H9 (cell line): ENCODE results near the gene SH2B2. TPM values are rescaled to one million over a fixed set of nuclear protein-coding genes. Genes with fewer than 3 reads are reported as not detected.

Source experiments
- DNase-seq: peaks from one replicate; pipeline ENCODE4 v3.0.0-alpha.2; 2017
- H2AFZ ChIP-seq: one replicate; pipeline ENCODE4 v1.6.1; 2013; ENCODE audit warnings: mild to moderate bottlenecking, low read length, control low read depth, moderate library complexity
- H2AK5ac ChIP-seq: 2 replicates; pipeline ENCODE4 v1.6.1; 2013; ENCODE audit warnings: low read length, control low read depth, mixed read lengths; ENCODE audit not compliant: insufficient read length
- H2BK120ac ChIP-seq: one replicate; pipeline ENCODE4 v1.6.1; 2013; ENCODE audit warnings: low read depth, mild to moderate bottlenecking, low read length, control low read depth, inconsistent platforms; ENCODE audit not compliant: poor library complexity, severe bottlenecking
- H2BK12ac ChIP-seq: 2 replicates; pipeline ENCODE4 v1.6.1; 2013; ENCODE audit warnings: low read length, control low read depth, mixed read lengths, low read depth; ENCODE audit not compliant: insufficient read length
- H2BK15ac ChIP-seq: 2 replicates; pipeline ENCODE4 v1.6.1; 2013; ENCODE audit warnings: low read depth, low read length, control low read depth
- H2BK20ac ChIP-seq: one replicate; pipeline ENCODE4 v1.6.1; 2013; ENCODE audit warnings: low read depth, mild to moderate bottlenecking, low read length, control low read depth, inconsistent platforms; ENCODE audit not compliant: poor library complexity, severe bottlenecking
- H2BK5ac ChIP-seq: 2 replicates; pipeline ENCODE4 v1.6.1; 2013; ENCODE audit warnings: low read length, control low read depth, mixed read lengths; ENCODE audit not compliant: insufficient read length
- H3K14ac ChIP-seq: 2 replicates; pipeline ENCODE4 v1.6.1; 2013; ENCODE audit warnings: low read length, control low read depth; ENCODE audit not compliant: insufficient read depth
- H3K18ac ChIP-seq: 2 replicates; pipeline ENCODE4 v1.6.1; 2013; ENCODE audit warnings: low read depth, mild to moderate bottlenecking, mixed read lengths, low read length, control low read depth; ENCODE audit not compliant: insufficient read length
- H3K23ac ChIP-seq: 2 replicates; pipeline ENCODE4 v1.6.1; 2013; ENCODE audit warnings: low read length, control low read depth, mixed read lengths, low read depth; ENCODE audit not compliant: insufficient read length
- H3K23me2 ChIP-seq: 2 replicates; pipeline ENCODE4 v1.6.1; 2013; ENCODE audit warnings: low read depth, mild to moderate bottlenecking, mixed read lengths, low read length, control low read depth; ENCODE audit not compliant: insufficient read length, poor library complexity, severe bottlenecking
- H3K27ac ChIP-seq: 2 replicates; pipeline ENCODE4 v1.5.1; 2013; ENCODE audit warnings: low read length, control low read depth, mixed read lengths, low read depth; ENCODE audit not compliant: insufficient read length
- H3K27me3 ChIP-seq: 2 replicates; pipeline ENCODE4 v1.6.1; 2013; ENCODE audit warnings: low read length, control low read depth, inconsistent platforms; ENCODE audit not compliant: insufficient read depth
- H3K4ac ChIP-seq: 2 replicates; pipeline ENCODE4 v1.6.1; 2013; ENCODE audit warnings: low read depth, mild to moderate bottlenecking, control low read depth, inconsistent platforms, low read length, moderate library complexity
- H3K4me1 ChIP-seq: 2 replicates; pipeline ENCODE4 v1.6.1; 2013; ENCODE audit warnings: low read length, control low read depth, inconsistent platforms; ENCODE audit not compliant: insufficient read depth
- H3K4me2 ChIP-seq: 2 replicates; pipeline ENCODE4 v1.6.1; 2013; ENCODE audit warnings: low read length, control low read depth, mixed read lengths; ENCODE audit not compliant: insufficient read length, insufficient read depth
- H3K56ac ChIP-seq: 2 replicates; pipeline ENCODE4 v1.6.1; 2013; ENCODE audit warnings: low read depth, mild to moderate bottlenecking, mixed read lengths, low read length, control low read depth; ENCODE audit not compliant: insufficient read length
- H3K79me1 ChIP-seq: 2 replicates; pipeline ENCODE4 v1.6.1; 2013; ENCODE audit warnings: low read depth, mild to moderate bottlenecking, moderate library complexity, low read length, control low read depth, inconsistent platforms; ENCODE audit not compliant: insufficient read depth, poor library complexity, severe bottlenecking
- H3K79me2 ChIP-seq: 2 replicates; pipeline ENCODE4 v1.6.1; 2013; ENCODE audit warnings: low read length, control low read depth, inconsistent platforms; ENCODE audit not compliant: insufficient read depth
- H3K9ac ChIP-seq: 2 replicates; pipeline ENCODE4 v1.6.1; 2013; ENCODE audit warnings: low read length, control low read depth, mixed read lengths; ENCODE audit not compliant: insufficient read length; ENCODE audit errors: extremely low read depth
- H3K9me3 ChIP-seq: one replicate; pipeline ENCODE4 v1.6.1; 2013; ENCODE audit warnings: low read depth, low read length, inconsistent platforms; ENCODE audit not compliant: control insufficient read depth
- H3T11ph ChIP-seq: one replicate; pipeline ENCODE4 v1.6.1; 2013; ENCODE audit warnings: mild to moderate bottlenecking, low read length, control low read depth, inconsistent platforms
- H4K20me1 ChIP-seq: one replicate; pipeline ENCODE4 v1.6.1; 2013; ENCODE audit not compliant: control insufficient read depth, insufficient read length, insufficient read depth
- H4K5ac ChIP-seq: 2 replicates; pipeline ENCODE4 v1.6.1; 2013; ENCODE audit warnings: low read depth, mild to moderate bottlenecking, mixed read lengths, low read length, control low read depth; ENCODE audit not compliant: insufficient read length
- H4K8ac ChIP-seq: replicated peaks from 2 replicates; pipeline ENCODE4 v1.6.1; 2013; ENCODE audit warnings: low read length, control low read depth, mixed read lengths, low read depth; ENCODE audit not compliant: insufficient read length
- H4K91ac ChIP-seq: 2 replicates; pipeline ENCODE4 v1.6.1; 2013; ENCODE audit warnings: low read depth, mild to moderate bottlenecking, moderate library complexity, mixed read lengths, low read length, control low read depth; ENCODE audit not compliant: insufficient read length
- H3K27ac Mint-ChIP-seq, 3 experiments: 2 replicates in 2 of 3; 3 replicates in 1 of 3; pipeline ENCODE4 v1.8.0; 2020 to 2021; ENCODE audit warnings: mixed read lengths in 3 of 3, mild to moderate bottlenecking in 1 of 3, moderate library complexity in 1 of 3
- H3K27me3 Mint-ChIP-seq: 2 replicates; pipeline ENCODE4 v1.8.0; 2021; ENCODE audit warnings: low read depth, mild to moderate bottlenecking, moderate library complexity, mixed read lengths
- H3K36me3 Mint-ChIP-seq, 3 experiments: 2 replicates in 2 of 3; 3 replicates in 1 of 3; pipeline ENCODE4 v1.8.0; 2020 to 2021; ENCODE audit warnings: low read depth in 3 of 3, mixed read lengths in 3 of 3; ENCODE audit not compliant: insufficient read depth in 1 of 3
- H3K4me1 Mint-ChIP-seq, 2 experiments: 2 replicates each; pipeline ENCODE4 v1.8.0; 2020; ENCODE audit warnings: mixed read lengths in 2 of 2
- H3K4me3 Mint-ChIP-seq, 2 experiments: 2 replicates in 1 of 2; 3 replicates in 1 of 2; pipeline ENCODE4 v1.8.0; 2020 to 2021; ENCODE audit warnings: mild to moderate bottlenecking in 2 of 2, mixed read lengths in 2 of 2, moderate library complexity in 1 of 2
- H3K9me3 Mint-ChIP-seq, 2 experiments: 2 replicates in 1 of 2; 3 replicates in 1 of 2; pipeline ENCODE4 v1.8.0; 2020; ENCODE audit warnings: mild to moderate bottlenecking in 2 of 2, mixed read lengths in 2 of 2, moderate library complexity in 1 of 2
- WGBS: extraction: QIAGEN DNeasy Blood & Tissue Kit; methylation state at CpG from one replicate; pipeline ENCODE4 v1.1.7; 2013; ENCODE audit warnings: missing lambda C conversion rate, low lambda C conversion rate, mixed read lengths; ENCODE audit not compliant: insufficient read length; ENCODE audit errors: extremely low coverage; 5-methylcytosine and 5-hydroxymethylcytosine counted together
- total RNA-seq: library from RNA; stranded (reverse); gene quantifications from 2 replicates; pipeline ENCODE4 v1.2.1, GENCODE V29; 2021
- TF ChIP-seq, protein P1 (sequence below): fragments of 200-600 bp; sonication (generic); conservative IDR thresholded peaks from 3 replicates; pipeline ENCODE4 v1.8.0; 2021; ENCODE audit warnings: antibody characterized with exemption, mild to moderate bottlenecking

The SH2B2 gene
- total RNA-seq, 1 experiment from 2014 or later = 10.4 TPM

DNA sequence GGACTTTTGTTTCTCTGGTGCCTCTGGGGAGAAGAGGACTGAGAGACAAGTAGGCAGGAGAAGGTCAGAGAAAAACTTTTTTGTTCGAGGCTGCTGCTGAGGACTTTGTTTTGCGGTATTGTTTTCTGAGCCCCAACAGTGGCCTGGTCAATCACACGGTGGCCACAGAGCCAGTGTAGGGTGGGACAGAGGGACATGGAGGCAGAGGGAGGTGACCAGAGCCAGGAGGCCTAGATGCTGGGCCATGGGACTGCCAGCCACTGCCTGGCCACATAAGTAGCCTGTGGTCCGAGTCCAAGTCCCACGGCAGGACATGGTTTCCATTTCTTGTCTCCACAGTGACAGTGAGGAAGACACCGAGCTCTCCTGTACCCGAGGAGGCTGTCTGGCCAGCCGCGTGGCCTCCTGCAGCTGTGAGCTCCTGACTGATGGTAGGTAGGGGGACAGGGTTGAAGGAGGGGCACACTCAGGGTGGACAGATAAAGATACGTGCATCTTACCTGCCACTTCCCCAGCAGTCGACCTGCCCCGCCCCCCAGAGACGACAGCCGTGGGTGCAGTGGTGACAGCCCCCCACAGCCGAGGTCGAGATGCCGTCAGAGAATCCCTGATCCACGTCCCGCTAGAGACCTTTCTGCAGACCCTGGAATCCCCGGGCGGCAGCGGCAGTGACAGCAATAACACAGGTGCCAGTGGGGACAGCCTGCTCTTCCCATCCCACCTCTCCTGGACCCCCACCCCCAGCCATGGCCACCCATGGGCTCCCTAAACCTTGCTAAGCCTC lies 27.5 kb downstream of the SH2B2 start:
- Mint-ChIP-seq H3K4me3 (no peak overlapping the region), H3K27ac (peak overlapping the region in 2 of 3 experiments; percentile 15 to 57; a peak in 2 of 7 replicates), H3K36me3 (peaks cover 3 to 34% (median 22%) of the 10 kb centered on the region in 3 experiments), H3K9me3 (no peaks in the 10 kb centered on the region), H3K4me1 (peaks cover 11 to 13% of the 10 kb centered on the region in 2 experiments), H3K27me3 (no peaks in the 10 kb centered on the region)
- H3K9me3 ChIP-seq = no peaks in the 10 kb centered on the region
- TF ChIP-seq, protein P1, sequence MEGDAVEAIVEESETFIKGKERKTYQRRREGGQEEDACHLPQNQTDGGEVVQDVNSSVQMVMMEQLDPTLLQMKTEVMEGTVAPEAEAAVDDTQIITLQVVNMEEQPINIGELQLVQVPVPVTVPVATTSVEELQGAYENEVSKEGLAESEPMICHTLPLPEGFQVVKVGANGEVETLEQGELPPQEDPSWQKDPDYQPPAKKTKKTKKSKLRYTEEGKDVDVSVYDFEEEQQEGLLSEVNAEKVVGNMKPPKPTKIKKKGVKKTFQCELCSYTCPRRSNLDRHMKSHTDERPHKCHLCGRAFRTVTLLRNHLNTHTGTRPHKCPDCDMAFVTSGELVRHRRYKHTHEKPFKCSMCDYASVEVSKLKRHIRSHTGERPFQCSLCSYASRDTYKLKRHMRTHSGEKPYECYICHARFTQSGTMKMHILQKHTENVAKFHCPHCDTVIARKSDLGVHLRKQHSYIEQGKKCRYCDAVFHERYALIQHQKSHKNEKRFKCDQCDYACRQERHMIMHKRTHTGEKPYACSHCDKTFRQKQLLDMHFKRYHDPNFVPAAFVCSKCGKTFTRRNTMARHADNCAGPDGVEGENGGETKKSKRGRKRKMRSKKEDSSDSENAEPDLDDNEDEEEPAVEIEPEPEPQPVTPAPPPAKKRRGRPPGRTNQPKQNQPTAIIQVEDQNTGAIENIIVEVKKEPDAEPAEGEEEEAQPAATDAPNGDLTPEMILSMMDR = no peak
- H4K91ac ChIP-seq = no peak overlapping the region
- H3T11ph ChIP-seq = no peak overlapping the region
- H2BK5ac ChIP-seq = no peak overlapping the region
- no peaks in the 10 kb centered on the region for H3K4me1 ChIP-seq
- no peak overlapping the region for H4K8ac ChIP-seq
- DNase-seq = no peak
- no peaks in the 10 kb centered on the region for H3K23me2 ChIP-seq
- H3K14ac ChIP-seq = no peak overlapping the region
- H2BK15ac ChIP-seq = no peak overlapping the region
- H3K18ac ChIP-seq = no peak overlapping the region
- H3K27me3 ChIP-seq = no peaks in the 10 kb centered on the region
- no peak overlapping the region for H3K23ac ChIP-seq
- H3K9ac ChIP-seq = no peak overlapping the region
- H3K79me2 ChIP-seq = no peaks in the 10 kb centered on the region
- no CpG with 5 or more reads among the region's 22 CpGs for WGBS
- H3K56ac ChIP-seq = no peak overlapping the region
- H2AFZ ChIP-seq = no peak overlapping the region
- H2BK20ac ChIP-seq = no peak overlapping the region
- no peak overlapping the region for H2BK120ac ChIP-seq
- no peak overlapping the region for H2AK5ac ChIP-seq
- H4K5ac ChIP-seq = no peak overlapping the region
- no peak overlapping the region for H3K4ac ChIP-seq
- no peaks in the 10 kb centered on the region for H3K79me1 ChIP-seq
- H3K4me2 ChIP-seq = no peak overlapping the region
- H2BK12ac ChIP-seq = no peak overlapping the region
- H3K27ac ChIP-seq = no peak overlapping the region
- no peaks in the 10 kb centered on the region for H4K20me1 ChIP-seq
